Panc1 (cell line): ENCODE data around the gene KIAA1755. TPM values are rescaled to one million over a fixed set of nuclear protein-coding genes. Genes with fewer than 3 reads are reported as not detected.

Experiments used
- ATAC-seq: fragments of 200-7000 bp; cut with Tn5 transposase; 2 replicates; pipeline ENCODE4 v1.9.1; 2020; ENCODE audit warnings: mild to moderate bottlenecking, moderate library complexity
- BruUV-seq: library from RNA; stranded (reverse); fragments of 400-500 nt; replicated peaks from 2 replicates; lab custom pipeline; 2021; lab: Mats Ljungman, UMichigan
- CTCF ChIA-PET: fragments of 300-600 bp; sonication (Branson Sonifier 250); formaldehyde crosslinking; loops from one replicate; lab custom pipeline; 2022; ENCODE audit warnings: antibody characterized with exemption; lab: Charles Lee
- POLR2A ChIA-PET: fragments of 300-600 bp; sonication (Branson Sonifier 250); formaldehyde crosslinking; loops from one replicate; lab custom pipeline; 2022; ENCODE audit warnings: antibody characterized with exemption; lab: Charles Lee
- DNase-seq: peaks from one replicate; pipeline ENCODE4 v3.0.0-alpha.2; 2010; ENCODE audit warnings: low read depth, low spot score
- H3K27ac ChIP-seq: 2 replicates; pipeline ENCODE4 v1.5.1; 2011; ENCODE audit warnings: mild to moderate bottlenecking, low read length, inconsistent platforms
- H3K27me3 ChIP-seq: fragments of 200-500 bp; sonication (Bioruptor generic); 2 replicates; pipeline ENCODE4 v1.6.0; 2014; ENCODE audit warnings: low read length, inconsistent platforms; ENCODE audit not compliant: control insufficient read depth, insufficient read depth
- H3K36me3 ChIP-seq: fragments of 200-500 bp; sonication (Bioruptor generic); 2 replicates; pipeline ENCODE4 v1.5.1; 2014; ENCODE audit warnings: inconsistent platforms, mild to moderate bottlenecking, low read length, moderate library complexity; ENCODE audit not compliant: control insufficient read depth, insufficient read depth
- H3K4me1 ChIP-seq: 2 replicates; pipeline ENCODE4 v1.5.1; 2011; ENCODE audit warnings: inconsistent platforms, mild to moderate bottlenecking, low read length, moderate library complexity; ENCODE audit not compliant: control insufficient read depth, insufficient read depth
- H3K4me3 ChIP-seq, 2 experiments: 2 replicates each; pipeline ENCODE4 v1.5.1; 2011 to 2012; ENCODE audit warnings: low read depth in 2 of 2, low read length in 2 of 2, mild to moderate bottlenecking in 2 of 2, inconsistent platforms in 1 of 2, moderate library complexity in 1 of 2
- H3K9me3 ChIP-seq: fragments of 200-500 bp; sonication (Bioruptor generic); 2 replicates; pipeline ENCODE4 v1.5.1; 2014; ENCODE audit warnings: low read depth, mild to moderate bottlenecking, inconsistent platforms, low read length, moderate library complexity; ENCODE audit not compliant: control insufficient read depth, insufficient read depth
- CTCF ChIP-seq: fragments of 450-650 bp; IDR thresholded peaks from 2 replicates; pipeline ENCODE4 v1.5.1; 2017; ENCODE audit warnings: mild to moderate bottlenecking
- POLR2AphosphoS5 ChIP-seq: IDR thresholded peaks from 2 replicates; pipeline ENCODE4 v1.6.1; 2012; ENCODE audit warnings: mild to moderate bottlenecking, low read depth, low read length, moderate library complexity
- REST ChIP-seq, 2 experiments: IDR thresholded peaks; 2 replicates each; pipeline ENCODE4 v1.6.1; 2011 to 2012; ENCODE audit warnings: low read depth in 2 of 2, control low read depth in 1 of 2, low read length in 1 of 2, mild to moderate bottlenecking in 1 of 2, moderate library complexity in 1 of 2; ENCODE audit not compliant: insufficient read depth in 1 of 2
- SIN3A ChIP-seq: IDR thresholded peaks from 2 replicates; pipeline ENCODE4 v1.6.1; 2012; ENCODE audit warnings: low read depth, mild to moderate bottlenecking, low read length, moderate library complexity, borderline replicate concordance; ENCODE audit not compliant: insufficient read depth
- TCF7L2 ChIP-seq: IDR thresholded peaks from 2 replicates; pipeline ENCODE4 v1.6.1; 2011; ENCODE audit warnings: mild to moderate bottlenecking, low read depth, low read length, inconsistent platforms
- in situ Hi-C: cut with HindIII; loops from 2 replicates; pipeline ENCODE4 v1.10.0; 2016; ENCODE audit warnings: low sequenced_read_pairs, low pct_unique_long_range_greater_than_20kb
- intact Hi-C: fragments of 100-400 bp; cut with micrococcal nuclease; formaldehyde crosslinking; loops from one replicate; pipeline ENCODE4 v1.10.0; 2022; ENCODE audit not compliant: unreplicated experiment
- total RNA-seq: library from RNA; stranded (reverse); gene quantifications from one replicate; pipeline ENCODE4 v1.2.1, GENCODE V29; 2021; ENCODE audit not compliant: unreplicated experiment

Gene KIAA1755
- total RNA-seq, 1 experiment from 2014 or later, result 0.08 TPM

GRCh38 chr20:38172408-38172807, 88.1 kb downstream of the KIAA1755 start:
- intact Hi-C loops, result no loop called here
- DNase-seq (no peak), ATAC-seq (no peak)
- Histone ChIP-seq H3K4me1 (peaks cover 8% of the 10 kb centered on the region), H3K27me3 (no peaks in the 10 kb centered on the region), H3K4me3 (no peak overlapping the region), H3K9me3 (no peaks in the 10 kb centered on the region), H3K36me3 (no peaks in the 10 kb centered on the region), H3K27ac (no peak overlapping the region)
- ChIA-PET POLR2A (no interaction called here), CTCF (no interaction called here)
- in situ Hi-C loops, result no loop called here
- TF ChIP-seq CTCF, result peak; percentile 24; the same call in 1 of the 2 replicates
- TF ChIP-seq SIN3A, result no peak
- no peak for TF ChIP-seq TCF7L2
- no peak for TF ChIP-seq POLR2AphosphoS5
- no peak for TF ChIP-seq REST (IDR thresholded peaks at IDR 0.05; ENCODE audit: insufficient read depth in 1 of 2, low read depth in 2 of 2, low read length in 1 of 2)
- no TSS peak for BruUV-seq

GRCh38 chr20:38171675-38172043, 88.9 kb downstream of the KIAA1755 start:
- no peak for TF ChIP-seq TCF7L2
- TF ChIP-seq POLR2AphosphoS5, result no peak
- no peak for TF ChIP-seq CTCF
- TF ChIP-seq SIN3A, result no peak
- TF ChIP-seq REST (IDR thresholded peaks at IDR 0.05; ENCODE audit: insufficient read depth in 1 of 2, low read depth in 2 of 2, low read length in 1 of 2), result no peak
- Histone ChIP-seq H3K36me3 (no peaks in the 10 kb centered on the region), H3K4me3 (no peak overlapping the region), H3K9me3 (no peaks in the 10 kb centered on the region), H3K4me1 (peaks cover 8% of the 10 kb centered on the region), H3K27ac (no peak overlapping the region), H3K27me3 (no peaks in the 10 kb centered on the region)
- in situ Hi-C loops, result no loop called here
- BruUV-seq, result no TSS peak
- CTCF ChIA-PET, result no interaction called here
- DNase-seq, result no peak
- ATAC-seq, result no peak
- POLR2A ChIA-PET, result no interaction called here
- intact Hi-C loops, result no loop called here
